Measurements from ENCODE around the gene NOPCHAP1.

GRCh38 chr12:105025890-105026289 lies 39.8 kb downstream of the NOPCHAP1 start:
- no peak for TF ChIP-seq CTCF (IDR thresholded peaks at IDR 0.05)
- TF ChIP-seq POLR2A (IDR thresholded peaks at IDR 0.05): no peak
